Neuronal stem cell (in vitro differentiated cells): ENCODE measurements around the gene NDUFS5.

Source experiments
- DNase-seq: peaks from one replicate; pipeline ENCODE4 v3.0.0-alpha.2; 2013; ENCODE audit warnings: low spot score
- H2AFZ ChIP-seq: one replicate; pipeline ENCODE4 v1.6.1; 2013; ENCODE audit warnings: mild to moderate bottlenecking, low read length, inconsistent platforms
- H2AK5ac ChIP-seq: 2 replicates; pipeline ENCODE4 v1.6.1; 2013; ENCODE audit warnings: low read depth, mild to moderate bottlenecking, inconsistent platforms, low read length, moderate library complexity, mixed read lengths
- H2BK120ac ChIP-seq: 2 replicates; pipeline ENCODE4 v1.6.1; 2013; ENCODE audit warnings: low read depth, mild to moderate bottlenecking, inconsistent platforms, low read length, moderate library complexity, mixed read lengths
- H2BK12ac ChIP-seq: one replicate; pipeline ENCODE4 v1.6.1; 2013; ENCODE audit warnings: low read length, inconsistent platforms
- H2BK15ac ChIP-seq: 2 replicates; pipeline ENCODE4 v1.6.1; 2013; ENCODE audit warnings: mild to moderate bottlenecking, low read length, inconsistent platforms, mixed read lengths
- H2BK5ac ChIP-seq: one replicate; pipeline ENCODE4 v1.6.1; 2013; ENCODE audit warnings: inconsistent platforms, mild to moderate bottlenecking, low read length, moderate library complexity
- H3K14ac ChIP-seq: one replicate; pipeline ENCODE4 v1.6.1; 2013; ENCODE audit warnings: low read length, inconsistent platforms
- H3K18ac ChIP-seq: 2 replicates; pipeline ENCODE4 v1.6.1; 2013; ENCODE audit warnings: low read length, inconsistent platforms
- H3K23ac ChIP-seq: 2 replicates; pipeline ENCODE4 v1.6.1; 2013; ENCODE audit warnings: low read depth, mild to moderate bottlenecking, mixed read lengths, low read length, inconsistent platforms; ENCODE audit not compliant: poor library complexity
- H3K27ac ChIP-seq: replicated peaks from 3 replicates; pipeline ENCODE4 v1.5.1; 2013; ENCODE audit warnings: low read length, inconsistent platforms
- H3K27me3 ChIP-seq, 3 experiments: 2 replicates each; pipeline ENCODE4 v1.6.1; 2013; ENCODE audit warnings: low read length in 3 of 3, mild to moderate bottlenecking in 2 of 3, inconsistent platforms in 1 of 3, low read depth in 1 of 3, mixed read lengths in 1 of 3, moderate library complexity in 1 of 3; ENCODE audit not compliant: control insufficient read depth in 3 of 3, insufficient read depth in 3 of 3
- H3K36me3 ChIP-seq, 2 donors: replicated peaks in 1 of 2; 2 replicates each; pipeline ENCODE4 v1.6.1; 2013; ENCODE audit warnings: low read length in 2 of 2; ENCODE audit not compliant: control insufficient read depth in 2 of 2, insufficient read depth in 2 of 2
- H3K4ac ChIP-seq: 2 replicates; pipeline ENCODE4 v1.6.1; 2013; ENCODE audit warnings: inconsistent platforms, mild to moderate bottlenecking, low read length, moderate library complexity
- H3K4me1 ChIP-seq, 2 donors: 1 replicate in 1 of 2; 2 replicates in 1 of 2; pipeline ENCODE4 v1.6.1; 2013; ENCODE audit warnings: low read length in 2 of 2, low read depth in 1 of 2; ENCODE audit not compliant: control insufficient read depth in 2 of 2, insufficient read depth in 1 of 2
- H3K4me2 ChIP-seq: one replicate; pipeline ENCODE4 v1.6.1; 2013; ENCODE audit warnings: mild to moderate bottlenecking, low read length, inconsistent platforms; ENCODE audit not compliant: insufficient read depth, poor library complexity, severe bottlenecking
- H3K4me3 ChIP-seq, 2 donors: 2 replicates each; pipeline ENCODE4 v1.5.1; 2013; ENCODE audit warnings: low read length in 2 of 2, mild to moderate bottlenecking in 2 of 2, inconsistent platforms in 1 of 2, moderate library complexity in 1 of 2
- H3K79me1 ChIP-seq: one replicate; pipeline ENCODE4 v1.6.1; 2013; ENCODE audit warnings: low read depth, mild to moderate bottlenecking, inconsistent platforms, low read length, moderate library complexity
- H3K9ac ChIP-seq: one replicate; pipeline ENCODE4 v1.6.1; 2013; ENCODE audit warnings: mild to moderate bottlenecking, low read depth, low read length, inconsistent platforms; ENCODE audit not compliant: poor library complexity
- H3K9me3 ChIP-seq, 2 donors: replicated peaks in 1 of 2; 2 replicates each; pipeline versions ENCODE3 to v1.6.1; 2013; ENCODE audit warnings: low read length in 2 of 2, mild to moderate bottlenecking in 2 of 2, inconsistent platforms in 1 of 2, low read depth in 1 of 2, mixed read lengths in 1 of 2, moderate library complexity in 1 of 2; ENCODE audit not compliant: control insufficient read depth in 2 of 2, insufficient read depth in 1 of 2
- H4K8ac ChIP-seq: one replicate; pipeline ENCODE4 v1.6.1; 2013; ENCODE audit warnings: low read depth, mild to moderate bottlenecking, inconsistent platforms, low read length, moderate library complexity
- H4K91ac ChIP-seq: one replicate; pipeline ENCODE4 v1.6.1; 2013; ENCODE audit warnings: low read length, low read depth, mild to moderate bottlenecking, inconsistent platforms; ENCODE audit not compliant: poor library complexity
- WGBS, 2 donors: extraction: QIAGEN DNeasy Blood & Tissue Kit; methylation state at CpG; one replicate each; pipeline ENCODE4 v1.1.7; 2013; ENCODE audit warnings: missing lambda C conversion rate in 2 of 2, mixed read lengths in 1 of 2; ENCODE audit not compliant: insufficient read length in 2 of 2, insufficient replicate concordance in 1 of 2; ENCODE audit errors: extremely low coverage in 2 of 2; 5-methylcytosine and 5-hydroxymethylcytosine counted together

The NDUFS5 gene

DNA sequence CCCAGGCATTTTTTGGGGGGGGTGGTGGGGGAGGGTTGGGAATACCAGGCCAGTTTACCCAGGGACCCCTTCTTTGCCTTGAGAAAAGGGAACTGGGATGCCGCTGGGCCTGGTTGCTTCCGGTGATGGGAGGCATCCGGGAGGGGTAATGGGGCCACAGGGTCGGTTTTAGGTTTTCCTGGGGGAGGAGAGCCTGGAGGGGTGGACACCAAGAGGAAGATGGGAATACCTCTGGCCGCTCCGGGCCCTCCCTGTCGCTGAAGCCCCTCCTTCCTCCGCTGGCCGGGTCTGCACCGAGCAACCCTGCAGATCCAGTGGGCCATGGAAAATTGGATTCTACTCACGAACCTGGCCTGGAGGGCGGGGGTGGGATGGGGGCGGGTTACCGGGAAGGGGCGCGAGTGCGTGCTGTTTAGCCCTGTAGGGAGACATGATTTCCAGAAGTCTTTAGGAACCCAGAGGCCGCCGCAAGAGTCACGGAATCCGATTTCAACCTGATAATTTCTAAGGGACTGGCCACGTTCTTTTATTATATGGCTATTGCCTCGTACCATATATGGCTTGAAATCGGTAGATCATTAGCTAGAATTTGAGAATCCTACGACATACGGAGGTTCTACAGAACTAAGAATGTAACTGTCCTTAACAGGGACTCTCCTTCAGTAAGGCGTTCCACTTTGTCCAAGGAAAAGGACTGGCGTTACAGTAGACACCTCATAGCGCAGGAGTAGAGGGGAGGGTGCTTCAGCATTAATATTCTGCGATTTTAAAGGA, 34.3 kb upstream of the NDUFS5 start:
- peak overlapping the region; percentile 99 for H3K18ac ChIP-seq
- H3K4me1 ChIP-seq, result peaks cover 4 to 13% of the 10 kb centered on the region in 2 donors
- no peaks in the 10 kb centered on the region for H3K9me3 ChIP-seq
- no peak overlapping the region for H4K91ac ChIP-seq
- no peaks in the 10 kb centered on the region for H3K27me3 ChIP-seq
- peak overlapping the region; percentile 96 for H2AK5ac ChIP-seq
- peaks cover 4 to 43% of the 10 kb centered on the region in 2 donors for H3K36me3 ChIP-seq
- H2BK5ac ChIP-seq, result peak overlapping the region; percentile 97
- H3K4me3 ChIP-seq, result peak overlapping the region; percentile 82 to 99
- WGBS, 2 donors, result no CpG with 5 or more reads among the region's 30 CpGs
- H2BK15ac ChIP-seq, result peak overlapping the region; percentile 97
- peak overlapping the region; percentile 100 for H3K23ac ChIP-seq
- peak overlapping the region; percentile 97 for H3K9ac ChIP-seq
- peak overlapping the region; percentile 86 for H3K27ac ChIP-seq
- peak; percentile 35 for DNase-seq
- H2AFZ ChIP-seq, result peak overlapping the region; percentile 85
- H4K8ac ChIP-seq, result no peak overlapping the region
- peak overlapping the region; percentile 53 for H3K4ac ChIP-seq
- no peak overlapping the region for H2BK12ac ChIP-seq
- H3K79me1 ChIP-seq, result peaks cover 5% of the 10 kb centered on the region
- no peak overlapping the region for H3K14ac ChIP-seq
- H3K4me2 ChIP-seq, result peak overlapping the region; percentile 87
- H2BK120ac ChIP-seq, result peak overlapping the region; percentile 98

GRCh38 chr1:38992412-38993111, 33.6 kb upstream of the NDUFS5 start:
- Histone ChIP-seq H3K4me3 (peak overlapping the region; percentile 82 to 99), H3K14ac (no peak overlapping the region), H4K8ac (no peak overlapping the region), H3K27me3 (no peaks in the 10 kb centered on the region), H2BK15ac (no peak overlapping the region), H3K79me1 (peaks cover 5% of the 10 kb centered on the region), H3K4me2 (peak overlapping the region; percentile 87), H2AK5ac (no peak overlapping the region), H3K4ac (no peak overlapping the region), H2AFZ (no peak overlapping the region), H2BK5ac (no peak overlapping the region), H3K9ac (no peak overlapping the region), H3K23ac (no peak overlapping the region), H3K27ac (no peak overlapping the region), H3K36me3 (peaks cover 6 to 51% of the 10 kb centered on the region in 2 donors), H3K4me1 (peaks cover 4 to 13% of the 10 kb centered on the region in 2 donors), H2BK120ac (no peak overlapping the region), H3K18ac (no peak overlapping the region), H3K9me3 (no peaks in the 10 kb centered on the region), H4K91ac (no peak overlapping the region), H2BK12ac (no peak overlapping the region)
- no peak for DNase-seq
- WGBS, 2 donors, result no CpG with 5 or more reads among the region's 11 CpGs

- no peak overlapping the region for H3K23ac ChIP-seq
- H3K36me3 ChIP-seq, result peaks cover 12 to 67% of the 10 kb centered on the region in 2 donors
- H3K9ac ChIP-seq, result no peak overlapping the region
- H2AFZ ChIP-seq, result no peak overlapping the region
- H2BK12ac ChIP-seq, result no peak overlapping the region
- H3K4me1 ChIP-seq, result peaks cover 4 to 13% of the 10 kb centered on the region in 2 donors
- H3K4me3 ChIP-seq, result no peak overlapping the region
- H3K79me1 ChIP-seq, result peaks cover 5% of the 10 kb centered on the region
- no peak overlapping the region for H2BK5ac ChIP-seq
- no peak overlapping the region for H3K27ac ChIP-seq
- H3K14ac ChIP-seq, result no peak overlapping the region
- H3K9me3 ChIP-seq, result no peaks in the 10 kb centered on the region
- H4K8ac ChIP-seq, result no peak overlapping the region
- no peak for DNase-seq
- H4K91ac ChIP-seq, result no peak overlapping the region
- WGBS, 2 donors, result no CpG with 5 or more reads among the region's 5 CpGs
- H2BK15ac ChIP-seq, result no peak overlapping the region
- no peak overlapping the region for H3K18ac ChIP-seq
- H2BK120ac ChIP-seq, result no peak overlapping the region
- no peak overlapping the region for H3K4ac ChIP-seq
- H3K27me3 ChIP-seq, result no peaks in the 10 kb centered on the region
- H2AK5ac ChIP-seq, result no peak overlapping the region
- no peak overlapping the region for H3K4me2 ChIP-seq
Observed at GRCh38 chr1:38994196-38994595, 32.0 kb upstream of the NDUFS5 start.
